Ovary (tissue), 9 donors: ENCODE data around the gene FHIP1B. TPM values are rescaled to one million over a fixed set of nuclear protein-coding genes. Genes with fewer than 3 reads are reported as not detected.

Experiments used
- DNase-seq, 5 donors: peaks; one replicate each; pipeline ENCODE4 v3.0.0-alpha.2; 2019 to 2020
- H3K27ac ChIP-seq, 2 donors: fragments of 200-600 bp; one replicate each; pipeline versions ENCODE4 v1.5.1 to v1.8.0; 2019 to 2022
- H3K27me3 ChIP-seq: fragments of 200-600 bp; one replicate; pipeline ENCODE4 v1.8.0; 2022
- H3K36me3 ChIP-seq: fragments of 200-600 bp; sonication (generic); one replicate; pipeline ENCODE4 v1.5.1; 2019
- H3K4me1 ChIP-seq: one replicate; pipeline ENCODE4 v1.8.1; 2013; ENCODE audit warnings: mild to moderate bottlenecking, moderate library complexity; ENCODE audit not compliant: insufficient read depth
- H3K4me3 ChIP-seq: fragments of 200-600 bp; sonication (generic); one replicate; pipeline ENCODE4 v1.5.1; 2017
- H3K9me3 ChIP-seq, 2 donors: fragments of 200-600 bp in 1 of 2; sonication (generic) in 1 of 2; one replicate each; pipeline versions ENCODE4 v1.5.1 to v1.8.1; 2013 to 2019; ENCODE audit warnings: mild to moderate bottlenecking in 1 of 2, moderate library complexity in 1 of 2
- CTCF ChIP-seq, 3 donors: fragments of 450-650 bp in 2 of 3; fragments of 200-600 bp in 1 of 3; IDR thresholded peaks; one replicate each; pipeline versions ENCODE4 v1.5.1 to v1.8.0; 2016 to 2022; ENCODE audit warnings: antibody characterized with exemption in 3 of 3, mild to moderate bottlenecking in 1 of 3
- EP300 ChIP-seq: sonication (generic); formaldehyde crosslinking; IDR thresholded peaks from one replicate; pipeline ENCODE4 v1.6.1; 2017; ENCODE audit warnings: antibody characterized with exemption
- POLR2A ChIP-seq: fragments of 450-650 bp; IDR thresholded peaks from one replicate; pipeline ENCODE4 v1.6.1; 2017; ENCODE audit warnings: antibody characterized with exemption, mild to moderate bottlenecking, moderate library complexity
- WGBS, 3 donors: extraction: QIAGEN DNeasy Blood & Tissue Kit in 1 of 3; methylation state at CpG; one replicate each; pipeline versions ENCODE4 v1.1.5 to v1.1.7; 2013 to 2017; 5-methylcytosine and 5-hydroxymethylcytosine counted together
- intact Hi-C, 4 donors: fragments of 100-400 bp; cut with DNase I; formaldehyde crosslinking; loops; one replicate each; pipeline versions ENCODE4 v1.11.0 to v1.15.1; 2022 to 2023
- polyA plus RNA-seq, 2 donors: library from polyadenylated mRNA; stranded (reverse); fragments of 200-250 nt in 1 of 2; fragments of 350-450 nt in 1 of 2; fragmentation: Illumina TruSeq in 1 of 2; extraction: RNeasy Lipid Tissue Mini Kit (QIAGEN cat#74804) in 1 of 2; gene quantifications; one replicate each; pipeline ENCODE4 v1.2.3, GENCODE V29; 2013 to 2014
- total RNA-seq, 7 donors: library from RNA; depleted of rRNA in 2 of 7; stranded (reverse); fragments of >200 nt in 2 of 7; fragmentation: NEBNext Ultra II Directional in 3 of 7; extraction: Animal tissue kit (Norgen Biotek cat#: 25700) in 3 of 7; gene quantifications; one replicate each; pipeline versions ENCODE4 v1.1.0 to v1.2.4, GENCODE V29; 2016 to 2023
- donor health status: DM: no; HTN: no; CAD: no; lungs with moderate emphysema.
- donor health status: DM: no; HTN: no; CAD: no.
- donor health status: Bipolar disorder and iron deficiency.
- donor health status: DM: yes; HTN: yes; CAD: no.
- donor health status: DM: no; HTN: no; CAD: no.
- donor health status: DM: yes; HTN: yes; CAD: no.

Gene FHIP1B
- total and polyA plus RNA-seq, 9 donors: 15.9 to 59.1 (median 35.7) TPM

DNA sequence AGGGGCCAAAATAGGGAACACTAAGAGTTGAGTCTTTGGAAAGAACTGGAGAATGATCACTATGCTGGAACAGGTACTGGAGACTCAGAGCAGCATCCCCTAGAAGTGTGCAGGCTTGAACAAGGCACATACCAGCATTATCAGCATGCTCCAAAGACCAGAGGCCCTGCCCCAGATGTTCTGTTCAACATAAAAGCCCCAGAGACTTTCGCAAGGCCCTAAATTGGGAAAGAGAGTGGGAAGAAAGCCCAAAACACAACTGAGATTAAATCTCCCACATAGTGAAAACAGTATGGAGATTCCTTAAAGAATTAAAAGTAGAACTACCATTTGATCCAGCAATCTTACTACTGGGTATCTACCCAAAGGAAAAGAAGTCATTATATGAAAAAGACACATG lies 13.8 kb upstream of the FHIP1B start:
- 70 to 83% (median 81%) methylated on average over 1 of the region's 1 CpG for WGBS, 3 donors
- no peaks in the 10 kb centered on the region for H3K36me3 ChIP-seq
- intact Hi-C loops: no loop called here

DNA sequence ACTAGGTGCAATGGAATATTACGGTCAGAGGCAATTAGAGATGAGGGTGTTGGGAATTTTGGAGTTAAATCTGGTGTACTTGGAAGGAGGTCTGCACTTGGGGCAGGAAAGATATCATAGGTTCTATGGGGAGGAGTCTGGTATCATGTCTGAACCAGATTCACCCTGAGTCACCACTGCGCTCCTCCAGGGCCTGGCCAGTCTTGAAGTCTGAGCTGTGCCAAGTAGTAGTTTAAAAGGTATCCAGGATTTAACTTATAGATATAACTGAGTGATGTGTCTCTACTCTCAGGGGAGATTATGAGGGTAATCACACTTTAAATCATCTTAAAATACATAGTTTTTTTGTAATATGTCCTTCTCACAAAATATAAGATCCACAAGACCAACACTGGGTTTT lies 11.1 kb upstream of the FHIP1B start:
- intact Hi-C loops: no loop called here

More for the DNA sequence above, 13.8 kb upstream of the FHIP1B start:
- H3K4me1 ChIP-seq: peaks cover 11% of the 10 kb centered on the region
- H3K27me3 ChIP-seq: no peaks in the 10 kb centered on the region
- no peak overlapping the region for H3K4me3 ChIP-seq
- DNase-seq: no peak
- no peaks in the 10 kb centered on the region for H3K9me3 ChIP-seq
- H3K27ac ChIP-seq: no peak overlapping the region
- TF ChIP-seq EP300 (no peak), POLR2A (no peak), CTCF (IDR thresholded peaks at IDR 0.05) (no peak)

GRCh38 chr11:6241316-6241715 lies 6.9 kb upstream of the FHIP1B start:
- Histone ChIP-seq H3K27me3 (no peaks in the 10 kb centered on the region), H3K4me1 (no peaks in the 10 kb centered on the region), H3K9me3 (no peaks in the 10 kb centered on the region), H3K27ac (no peak overlapping the region), H3K36me3 (no peaks in the 10 kb centered on the region), H3K4me3 (no peak overlapping the region)
- DNase-seq: no peak
- WGBS, 3 donors: 87 to 92% (median 91%) methylated on average over 7 of the region's 7 CpGs
- intact Hi-C loops: loop anchor here in 1 of 4 donors (5.0 kb wide), 1 partner anchor 49 kb away; no protein-coding TSS in a partner anchor
- TF ChIP-seq EP300: no peak
- no peak for TF ChIP-seq POLR2A
- no peak for TF ChIP-seq CTCF (IDR thresholded peaks at IDR 0.05)

More for the DNA sequence above, 11.1 kb upstream of the FHIP1B start:
- H3K9me3 ChIP-seq: no peaks in the 10 kb centered on the region
- H3K27ac ChIP-seq: no peak overlapping the region
- peaks cover 6% of the 10 kb centered on the region for H3K4me1 ChIP-seq
- H3K36me3 ChIP-seq: no peaks in the 10 kb centered on the region
- H3K27me3 ChIP-seq: no peaks in the 10 kb centered on the region
- 88 to 92% (median 89%) methylated on average over 2 of the region's 2 CpGs for WGBS, 3 donors
- H3K4me3 ChIP-seq: no peak overlapping the region
- TF ChIP-seq CTCF (IDR thresholded peaks at IDR 0.05): no peak
- no peak for TF ChIP-seq EP300
- TF ChIP-seq POLR2A: no peak
- no peak for DNase-seq

GRCh38 chr11:6240781-6241180 lies 6.3 kb upstream of the FHIP1B start:
- DNase-seq: no peak
- Histone ChIP-seq H3K27me3 (no peaks in the 10 kb centered on the region), H3K4me1 (no peaks in the 10 kb centered on the region), H3K27ac (no peak overlapping the region), H3K9me3 (no peaks in the 10 kb centered on the region), H3K4me3 (no peak overlapping the region), H3K36me3 (no peaks in the 10 kb centered on the region)
- TF ChIP-seq EP300 (no peak), POLR2A (no peak), CTCF (IDR thresholded peaks at IDR 0.05) (no peak)
- WGBS, 3 donors: 59 to 88% (median 66%) methylated on average over 1 of the region's 1 CpG
- intact Hi-C loops: loop anchor here in 1 of 4 donors (5.0 kb wide), 1 partner anchor 48 kb away; no protein-coding TSS in a partner anchor
